ENCODE data around the gene PIM1. TPM values are rescaled to one million over a fixed set of nuclear protein-coding genes. Genes with fewer than 3 reads are reported as not detected.
"Not testable (repeated sequence)": the region's sequence is repeated elsewhere in the genome, so short reads cannot be mapped to it uniquely, and the experiment has no call there.

Gene PIM1
- total RNA-seq, 2 experiments from 2014 or later = 24.7 to 31.4 TPM

DNA sequence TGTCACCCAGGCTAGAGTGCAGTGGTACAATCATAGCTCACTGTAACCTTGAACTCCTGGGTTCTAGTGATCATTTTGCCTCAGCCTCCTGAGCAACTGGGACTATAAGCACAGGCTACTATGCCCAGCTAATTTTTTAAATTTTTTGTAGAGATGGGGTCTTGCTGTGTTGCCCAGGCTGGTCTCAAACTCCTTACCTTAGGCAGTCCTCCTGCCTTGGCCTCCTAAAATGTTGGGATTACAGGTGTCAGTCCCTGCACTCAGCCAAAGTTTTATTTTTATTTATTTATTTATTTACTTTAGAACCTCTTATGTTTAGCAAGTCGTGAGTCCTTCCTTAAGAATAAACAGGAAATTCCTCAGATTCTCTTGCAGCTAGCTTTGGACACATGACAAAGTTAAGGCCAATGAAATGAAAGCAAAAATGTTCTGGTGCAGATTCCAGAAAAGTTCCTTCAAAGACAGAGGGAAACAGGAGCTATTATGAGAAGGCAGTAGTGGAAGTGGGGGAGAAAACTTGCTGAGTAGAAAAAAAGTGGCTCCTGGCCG is 19.1 kb downstream of the PIM1 start:
- TF ChIP-seq, protein P1, sequence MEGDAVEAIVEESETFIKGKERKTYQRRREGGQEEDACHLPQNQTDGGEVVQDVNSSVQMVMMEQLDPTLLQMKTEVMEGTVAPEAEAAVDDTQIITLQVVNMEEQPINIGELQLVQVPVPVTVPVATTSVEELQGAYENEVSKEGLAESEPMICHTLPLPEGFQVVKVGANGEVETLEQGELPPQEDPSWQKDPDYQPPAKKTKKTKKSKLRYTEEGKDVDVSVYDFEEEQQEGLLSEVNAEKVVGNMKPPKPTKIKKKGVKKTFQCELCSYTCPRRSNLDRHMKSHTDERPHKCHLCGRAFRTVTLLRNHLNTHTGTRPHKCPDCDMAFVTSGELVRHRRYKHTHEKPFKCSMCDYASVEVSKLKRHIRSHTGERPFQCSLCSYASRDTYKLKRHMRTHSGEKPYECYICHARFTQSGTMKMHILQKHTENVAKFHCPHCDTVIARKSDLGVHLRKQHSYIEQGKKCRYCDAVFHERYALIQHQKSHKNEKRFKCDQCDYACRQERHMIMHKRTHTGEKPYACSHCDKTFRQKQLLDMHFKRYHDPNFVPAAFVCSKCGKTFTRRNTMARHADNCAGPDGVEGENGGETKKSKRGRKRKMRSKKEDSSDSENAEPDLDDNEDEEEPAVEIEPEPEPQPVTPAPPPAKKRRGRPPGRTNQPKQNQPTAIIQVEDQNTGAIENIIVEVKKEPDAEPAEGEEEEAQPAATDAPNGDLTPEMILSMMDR (conservative IDR thresholded peaks at IDR 0.05; ENCODE audit: low read length) = no peak
- TF ChIP-seq EZH2phosphoT487 (IDR thresholded peaks at IDR 0.05; ENCODE audit: borderline replicate concordance, low read depth, low read length) = no peak
- intact Hi-C loops (cut with micrococcal nuclease; ENCODE audit: unreplicated experiment) = no loop called here
- no peak for DNase-seq (ENCODE audit: low spot score)
- no peaks in the 10 kb centered on the region for H3K4me1 ChIP-seq (ENCODE audit: insufficient read depth, low read length, poor library complexity, severe bottlenecking)
- POLR2A ChIA-PET = interaction anchor here (1.0 kb wide), 1 partner anchor 10 kb away, joined by 7 read pairs; no protein-coding TSS in a partner anchor
- H3K4me2 ChIP-seq (ENCODE audit: low read length) = no peak overlapping the region
- no TSS peak for BruUV-seq (replicated peaks)
- H4K20me1 ChIP-seq (ENCODE audit: insufficient read depth, low read length) = no peaks in the 10 kb centered on the region
- H3K79me2 ChIP-seq (ENCODE audit: insufficient read depth, low read depth, low read length) = no peaks in the 10 kb centered on the region
- CTCF ChIA-PET (ENCODE audit: unreplicated experiment) = no interaction called here
- H3K4me3 ChIP-seq (ENCODE audit: low read depth, low read length, poor library complexity, severe bottlenecking) = no peak overlapping the region
- no peak overlapping the region for H3K27ac ChIP-seq (ENCODE audit: low read depth, low read length, poor library complexity, severe bottlenecking)
- H3K9me3 ChIP-seq (ENCODE audit: low read length) = no peaks in the 10 kb centered on the region
- no peak overlapping the region for H2AFZ ChIP-seq (ENCODE audit: low read length)
- H3K36me3 ChIP-seq (ENCODE audit: insufficient read depth, low read length) = no peaks in the 10 kb centered on the region
- no peaks in the 10 kb centered on the region for H3K9me2 ChIP-seq (ENCODE audit: insufficient read depth, low read length)

DNA sequence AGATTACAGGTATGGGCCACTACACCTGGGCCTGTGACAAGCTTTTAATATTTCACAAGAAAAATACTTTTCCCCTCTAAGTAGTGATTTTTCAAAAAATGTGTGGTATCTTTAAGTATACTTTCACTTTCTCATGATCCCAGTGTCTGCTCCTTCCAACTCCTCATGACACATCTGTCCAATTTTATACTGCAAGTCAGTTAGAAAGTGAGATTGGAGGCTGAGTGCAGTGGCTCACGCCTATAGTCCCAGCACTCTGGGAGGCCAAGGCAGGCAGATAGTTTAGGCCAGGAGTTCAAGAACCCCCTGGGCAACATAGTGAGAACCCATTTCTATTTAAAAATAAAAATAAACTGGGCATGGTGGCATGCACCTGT is 20.2 kb downstream of the PIM1 start:
- Histone ChIP-seq H3K9me2 (ENCODE audit: insufficient read depth, low read length) (no peaks in the 10 kb centered on the region), H2AFZ (ENCODE audit: low read length) (no peak overlapping the region), H3K36me3 (ENCODE audit: insufficient read depth, low read length) (no peaks in the 10 kb centered on the region), H3K4me3 (ENCODE audit: low read depth, low read length, poor library complexity, severe bottlenecking) (no peak overlapping the region), H3K79me2 (ENCODE audit: insufficient read depth, low read depth, low read length) (no peaks in the 10 kb centered on the region), H3K27ac (ENCODE audit: low read depth, low read length, poor library complexity, severe bottlenecking) (no peak overlapping the region), H3K4me2 (ENCODE audit: low read length) (no peak overlapping the region), H3K4me1 (ENCODE audit: insufficient read depth, low read length, poor library complexity, severe bottlenecking) (no peaks in the 10 kb centered on the region), H3K9me3 (ENCODE audit: low read length) (no peaks in the 10 kb centered on the region), H4K20me1 (ENCODE audit: insufficient read depth, low read length) (no peaks in the 10 kb centered on the region)
- BruUV-seq (replicated peaks) = no TSS peak
- intact Hi-C loops (cut with micrococcal nuclease; ENCODE audit: unreplicated experiment) = no loop called here
- POLR2A ChIA-PET = no interaction called here
- DNase-seq (ENCODE audit: low spot score) = no peak
- CTCF ChIA-PET (ENCODE audit: unreplicated experiment) = no interaction called here
- TF ChIP-seq, protein P1 (conservative IDR thresholded peaks at IDR 0.05; ENCODE audit: low read length) = no peak
- no peak for TF ChIP-seq EZH2phosphoT487 (IDR thresholded peaks at IDR 0.05; ENCODE audit: borderline replicate concordance, low read depth, low read length)

- no peaks in the 10 kb centered on the region for H3K9me2 ChIP-seq (ENCODE audit: insufficient read depth, low read length)
- ChIA-PET CTCF (ENCODE audit: unreplicated experiment) (no interaction called here), POLR2A (interaction anchor here (0.9 to 1.1 kb wide), 2 partner anchors 29 to 145 kb away, joined by 3 read pairs; no protein-coding TSS in a partner anchor)
- H3K9me3 ChIP-seq (ENCODE audit: low read length) = no peaks in the 10 kb centered on the region
- intact Hi-C loops (cut with micrococcal nuclease; ENCODE audit: unreplicated experiment) = no loop called here
- no TSS peak for BruUV-seq (replicated peaks)
- H3K36me3 ChIP-seq (ENCODE audit: insufficient read depth, low read length) = no peaks in the 10 kb centered on the region
- no peaks in the 10 kb centered on the region for H4K20me1 ChIP-seq (ENCODE audit: insufficient read depth, low read length)
- no peak overlapping the region for H3K27ac ChIP-seq (ENCODE audit: low read depth, low read length, poor library complexity, severe bottlenecking)
- H3K4me1 ChIP-seq (ENCODE audit: insufficient read depth, low read length, poor library complexity, severe bottlenecking) = no peaks in the 10 kb centered on the region
- no peak for TF ChIP-seq EZH2phosphoT487 (IDR thresholded peaks at IDR 0.05; ENCODE audit: borderline replicate concordance, low read depth, low read length)
- TF ChIP-seq, protein P1 (conservative IDR thresholded peaks at IDR 0.05; ENCODE audit: low read length) = no peak
- H3K79me2 ChIP-seq (ENCODE audit: insufficient read depth, low read depth, low read length) = no peaks in the 10 kb centered on the region
- no peak for DNase-seq (ENCODE audit: low spot score)
- H3K4me2 ChIP-seq (ENCODE audit: low read length) = no peak overlapping the region
- H3K4me3 ChIP-seq (ENCODE audit: low read depth, low read length, poor library complexity, severe bottlenecking) = no peak overlapping the region
- H2AFZ ChIP-seq (ENCODE audit: low read length) = no peak overlapping the region
Observed at GRCh38 chr6:37192666-37193065, 22.7 kb downstream of the PIM1 start.

GRCh38 chr6:37194886-37195285 is 24.9 kb downstream of the PIM1 start:
- H3K79me2 ChIP-seq (ENCODE audit: insufficient read depth, low read depth, low read length); H3K9me2 ChIP-seq (ENCODE audit: insufficient read depth, low read length); H4K20me1 ChIP-seq (ENCODE audit: insufficient read depth, low read length); H2AFZ ChIP-seq (ENCODE audit: low read length); DNase-seq (ENCODE audit: low spot score); H3K4me3 ChIP-seq (ENCODE audit: low read depth, low read length, poor library complexity, severe bottlenecking); BruUV-seq (replicated peaks); intact Hi-C loops (cut with micrococcal nuclease; ENCODE audit: unreplicated experiment); H3K4me1 ChIP-seq (ENCODE audit: insufficient read depth, low read length, poor library complexity, severe bottlenecking); H3K36me3 ChIP-seq (ENCODE audit: insufficient read depth, low read length); H3K4me2 ChIP-seq (ENCODE audit: low read length); H3K9me3 ChIP-seq (ENCODE audit: low read length); H3K27ac ChIP-seq (ENCODE audit: low read depth, low read length, poor library complexity, severe bottlenecking): not testable (repeated sequence)
- ChIA-PET CTCF (ENCODE audit: unreplicated experiment) (interaction anchor here (1.3 kb wide), 1 partner anchor 8 kb away, joined by 4 read pairs; no protein-coding TSS in a partner anchor), POLR2A (interaction anchor here (0.6 kb wide), 2 partner anchors 100 to 134 kb away, joined by 3 read pairs; no protein-coding TSS in a partner anchor)
